Cardiac fibroblast (primary cell): ENCODE data around the gene LAMB1.
A peak's percentile ranks its signal among the peaks of the same experiment; 100 is the strongest.

Experiments used
- DNase-seq, 2 donors: peaks; one replicate each; pipeline versions ENCODE4 v3.0.0 to v3.0.0-alpha.2; 2010; ENCODE audit warnings: low read depth in 2 of 2
- H3K4me3 ChIP-seq, 2 donors: replicated peaks in 1 of 2; 1 replicate in 1 of 2; 2 replicates in 1 of 2; pipeline ENCODE4 v1.5.1; 2011; ENCODE audit warnings: low read depth in 2 of 2, low read length in 2 of 2, mild to moderate bottlenecking in 2 of 2, moderate library complexity in 1 of 2
- TF ChIP-seq, protein P1 (sequence below): IDR thresholded peaks from one replicate; pipeline ENCODE4 v1.5.1; 2011; ENCODE audit warnings: low read depth, mild to moderate bottlenecking, low read length, inconsistent platforms

LAMB1 gene

DNA sequence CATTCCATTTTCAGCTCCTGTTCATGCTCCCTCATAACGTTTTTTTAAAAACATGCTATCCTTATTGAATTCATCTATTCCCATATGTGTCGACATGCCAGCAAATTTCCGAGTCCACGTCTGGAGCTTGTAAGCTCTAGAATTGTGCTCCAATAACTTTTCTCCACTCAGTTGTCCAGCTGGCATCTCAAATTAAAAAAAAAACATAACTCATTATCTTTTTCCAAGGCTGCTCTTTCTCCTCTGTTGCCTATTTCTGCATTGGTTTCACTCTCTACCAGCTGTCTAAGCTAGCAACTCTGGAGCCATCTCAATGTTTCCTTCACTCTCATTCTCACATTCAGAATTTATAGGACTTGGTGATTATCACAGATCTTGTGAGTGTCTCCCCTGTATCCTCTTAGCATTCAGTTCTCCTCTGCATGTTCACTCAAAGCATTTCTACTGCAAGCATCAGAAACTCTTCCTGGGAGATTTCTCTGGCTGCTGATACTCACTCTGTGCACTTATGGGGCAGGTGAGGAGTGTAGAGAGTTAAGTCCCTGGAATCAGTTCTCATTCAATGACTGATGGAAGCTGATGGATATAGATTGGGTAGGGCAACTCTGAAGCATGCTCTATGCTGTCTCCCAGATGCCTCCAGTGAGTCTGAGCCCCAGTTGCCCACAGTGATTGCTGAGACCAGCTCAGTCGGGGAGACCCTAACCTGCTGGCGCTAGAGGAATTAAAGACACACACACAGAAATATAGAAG, 118.7 kb downstream of the LAMB1 start:
- H3K4me3 ChIP-seq = no peak overlapping the region
- TF ChIP-seq, protein P1, sequence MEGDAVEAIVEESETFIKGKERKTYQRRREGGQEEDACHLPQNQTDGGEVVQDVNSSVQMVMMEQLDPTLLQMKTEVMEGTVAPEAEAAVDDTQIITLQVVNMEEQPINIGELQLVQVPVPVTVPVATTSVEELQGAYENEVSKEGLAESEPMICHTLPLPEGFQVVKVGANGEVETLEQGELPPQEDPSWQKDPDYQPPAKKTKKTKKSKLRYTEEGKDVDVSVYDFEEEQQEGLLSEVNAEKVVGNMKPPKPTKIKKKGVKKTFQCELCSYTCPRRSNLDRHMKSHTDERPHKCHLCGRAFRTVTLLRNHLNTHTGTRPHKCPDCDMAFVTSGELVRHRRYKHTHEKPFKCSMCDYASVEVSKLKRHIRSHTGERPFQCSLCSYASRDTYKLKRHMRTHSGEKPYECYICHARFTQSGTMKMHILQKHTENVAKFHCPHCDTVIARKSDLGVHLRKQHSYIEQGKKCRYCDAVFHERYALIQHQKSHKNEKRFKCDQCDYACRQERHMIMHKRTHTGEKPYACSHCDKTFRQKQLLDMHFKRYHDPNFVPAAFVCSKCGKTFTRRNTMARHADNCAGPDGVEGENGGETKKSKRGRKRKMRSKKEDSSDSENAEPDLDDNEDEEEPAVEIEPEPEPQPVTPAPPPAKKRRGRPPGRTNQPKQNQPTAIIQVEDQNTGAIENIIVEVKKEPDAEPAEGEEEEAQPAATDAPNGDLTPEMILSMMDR = no peak
- no peak for DNase-seq

DNA sequence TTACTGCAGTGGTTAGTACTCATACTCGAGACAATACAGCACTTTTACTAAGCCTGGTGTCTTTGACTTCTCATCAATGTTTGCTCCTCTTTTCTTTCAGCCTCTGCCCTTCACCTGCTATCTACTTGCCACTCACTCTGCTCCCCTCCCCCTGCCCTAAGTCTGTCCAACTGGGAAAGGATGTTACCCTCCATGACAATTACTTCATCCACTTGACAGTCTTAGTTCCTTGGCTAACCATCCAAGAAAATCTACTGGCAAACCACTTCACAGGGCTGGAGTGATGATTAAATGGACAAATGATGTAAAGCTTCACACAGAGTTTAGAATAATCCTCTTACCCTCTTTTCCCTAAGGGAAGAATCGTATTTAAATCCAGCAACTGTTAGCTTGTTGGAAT, 120.2 kb downstream of the LAMB1 start:
- no peak overlapping the region for H3K4me3 ChIP-seq
- TF ChIP-seq, protein P1 = no peak
- DNase-seq = no peak

DNA sequence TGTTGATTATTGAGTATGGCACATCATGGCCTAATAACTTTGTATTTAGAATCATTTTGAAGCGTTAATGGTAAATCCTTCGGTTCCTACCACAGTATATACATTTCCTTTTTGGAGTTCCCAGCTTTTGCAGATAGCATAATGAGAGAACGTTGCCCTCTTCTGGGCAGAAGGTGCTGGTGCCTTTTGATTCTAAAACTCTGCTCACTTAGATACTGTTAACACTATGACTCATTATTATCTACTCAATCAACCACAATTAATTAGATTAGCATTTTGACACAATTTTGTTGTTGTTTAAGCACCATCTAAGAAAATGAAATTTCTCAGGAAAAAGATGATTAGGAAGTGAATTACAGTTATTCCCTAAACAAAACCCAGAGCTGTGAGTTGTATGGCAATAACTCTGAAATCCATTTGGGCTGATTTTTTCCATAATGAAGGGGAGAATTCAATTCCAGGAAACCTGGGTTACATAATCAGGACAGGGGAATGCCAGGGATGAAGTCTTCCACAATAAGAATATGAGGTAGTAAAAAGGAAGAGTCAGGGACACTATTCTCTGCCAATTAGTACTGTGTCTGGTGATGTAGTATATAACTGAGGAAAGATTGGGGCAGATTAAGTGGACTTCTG, 123.4 kb downstream of the LAMB1 start:
- TF ChIP-seq, protein P1 = peak; percentile 85
- no peak overlapping the region for H3K4me3 ChIP-seq
- peak; percentile 70 to 77 for DNase-seq

DNA sequence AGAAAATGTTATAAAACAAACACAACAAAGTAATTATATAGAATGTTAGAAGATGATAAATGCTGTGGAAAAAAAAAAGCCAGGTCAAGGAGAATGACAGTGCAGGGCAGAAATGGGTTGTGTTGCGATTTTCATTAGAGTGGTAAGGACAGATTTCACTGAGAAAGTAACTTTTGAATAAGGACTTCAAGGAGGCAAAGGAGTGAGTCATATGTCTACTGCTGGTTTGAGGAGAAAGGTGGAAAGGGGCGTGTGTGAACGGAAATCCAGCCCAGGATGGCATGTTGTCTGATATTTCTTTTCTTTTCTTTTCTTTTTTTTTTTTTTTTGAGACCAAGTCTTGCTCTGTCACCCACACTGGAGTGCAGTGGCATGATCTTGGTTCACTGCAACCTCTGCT, 124.3 kb downstream of the LAMB1 start:
- DNase-seq = no peak
- TF ChIP-seq, protein P1 = no peak

DNA sequence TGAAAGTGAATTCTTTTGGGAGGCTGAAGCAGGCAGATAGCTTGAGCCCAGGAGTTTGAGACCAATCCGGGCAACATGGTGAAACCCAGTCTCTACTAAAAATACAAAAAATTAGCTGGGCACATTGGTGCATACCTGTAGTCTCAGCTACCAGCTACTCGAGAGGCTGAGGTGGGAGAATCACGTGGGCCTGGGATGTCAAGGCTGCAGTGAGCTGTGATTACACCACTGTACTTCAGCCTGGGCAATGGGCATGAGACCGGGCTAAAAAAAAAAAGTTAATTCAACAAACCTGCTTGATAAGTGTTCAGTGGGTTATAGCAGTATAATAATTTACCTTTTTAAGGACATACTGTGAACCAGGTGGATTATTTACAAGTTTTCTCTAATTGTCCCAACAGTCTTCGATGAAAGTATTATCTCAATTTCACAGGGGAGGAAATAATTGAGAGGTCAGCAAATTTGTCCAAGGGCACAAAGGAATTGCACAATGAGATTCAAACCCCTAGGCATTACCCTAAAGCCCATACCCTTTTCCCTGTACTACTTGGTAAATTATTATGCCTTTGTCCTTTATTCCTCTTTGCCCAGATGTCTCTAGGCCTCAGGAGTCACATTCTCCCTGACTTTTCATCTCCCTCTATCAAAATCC, 125.1 kb downstream of the LAMB1 start:
- H3K4me3 ChIP-seq = no peak overlapping the region
- DNase-seq = no peak
- TF ChIP-seq, protein P1 = no peak

More for the DNA sequence above, 124.3 kb downstream of the LAMB1 start:
- H3K4me3 ChIP-seq = no peak overlapping the region

DNA sequence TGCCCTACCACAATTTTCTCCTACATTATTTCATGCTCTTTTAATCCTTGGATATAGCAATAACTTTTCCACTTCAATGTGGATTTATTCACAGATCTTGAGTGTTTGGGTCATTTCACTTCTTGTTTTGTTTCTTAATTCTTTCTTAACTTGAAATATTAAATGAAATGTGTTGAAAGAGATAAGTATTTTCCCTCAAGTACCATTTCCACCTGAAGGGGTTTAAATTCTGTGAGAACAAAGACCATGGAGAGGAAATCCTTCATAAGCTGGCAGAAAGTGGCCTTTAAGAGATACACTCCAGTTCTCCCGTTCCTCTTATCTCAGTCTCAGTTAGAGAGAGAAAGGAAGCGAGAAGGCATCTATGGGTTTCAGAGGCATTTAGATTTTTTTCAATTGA, 126.0 kb downstream of the LAMB1 start:
- TF ChIP-seq, protein P1 = no peak
- no peak overlapping the region for H3K4me3 ChIP-seq
- DNase-seq = no peak
